Measurements from ENCODE around the gene FARP2. TPM values are rescaled to one million over a fixed set of nuclear protein-coding genes. Genes with fewer than 3 reads are reported as not detected.
"Not testable (repeated sequence)": the region's sequence is repeated elsewhere in the genome, so short reads cannot be mapped to it uniquely, and the experiment has no call there.

Gene FARP2
- polyA plus RNA-seq, 1 donor from 2014 or later: 21.9 TPM

- Mint-ChIP-seq H3K9me3 (no peaks in the 10 kb centered on the region), H3K27ac (no peak overlapping the region), H3K4me1 (no peaks in the 10 kb centered on the region), H3K36me3 (peaks cover 2% of the 10 kb centered on the region), H3K27me3 (no peaks in the 10 kb centered on the region), H3K4me3 (no peak overlapping the region)
Observed at GRCh38 chr2:241496904-241497877, 141.1 kb downstream of the FARP2 start.

DNA sequence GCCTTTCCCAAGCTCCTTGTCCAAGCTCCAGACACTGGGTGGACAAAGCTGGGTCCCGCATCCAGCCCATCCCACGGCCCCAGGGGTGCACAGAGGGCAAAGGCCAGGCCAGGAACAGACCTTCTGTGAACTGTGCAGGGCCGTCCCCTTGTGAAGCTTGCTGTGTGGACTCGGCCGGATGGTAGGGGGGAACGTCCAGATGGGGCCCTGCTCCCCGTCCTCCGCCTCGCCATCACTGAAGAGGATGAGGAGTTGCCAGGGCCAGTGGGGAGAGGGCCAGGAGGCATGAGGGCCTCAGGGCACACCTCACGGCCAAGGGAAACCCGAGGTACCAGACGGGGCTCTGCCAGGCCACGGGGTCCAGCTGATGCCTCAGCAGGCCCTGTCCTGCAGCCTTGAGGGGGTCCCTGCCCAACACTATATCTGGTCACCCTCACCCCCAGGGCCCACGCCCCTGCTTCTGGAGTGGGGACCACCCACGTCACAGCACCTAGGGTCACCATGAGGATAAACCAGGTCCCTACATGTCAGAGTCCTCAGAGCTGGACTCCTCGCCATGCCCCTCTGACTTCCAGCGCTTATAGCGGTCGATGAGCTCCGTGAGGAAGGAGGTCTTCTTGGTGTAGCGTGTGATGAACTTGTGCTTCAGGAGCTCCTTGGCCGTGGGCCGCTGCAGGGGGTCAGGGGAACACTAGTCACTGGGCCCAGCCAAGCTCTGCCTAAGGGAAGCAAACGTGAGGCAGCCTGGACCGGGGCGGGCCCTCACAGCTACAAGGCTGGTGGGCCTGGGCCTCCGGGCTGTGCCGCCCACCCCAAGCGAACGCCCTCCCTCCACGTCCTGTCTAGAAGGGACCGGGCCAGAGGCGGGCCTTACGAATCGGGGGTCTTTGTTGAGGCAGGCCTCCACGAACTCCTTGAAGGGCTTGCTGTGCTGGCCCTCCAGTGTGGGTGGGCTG, 142.3 kb downstream of the FARP2 start:
- Mint-ChIP-seq H3K27me3 (no peaks in the 10 kb centered on the region), H3K36me3 (peaks cover 4% of the 10 kb centered on the region), H3K9me3 (no peaks in the 10 kb centered on the region), H3K4me1 (no peaks in the 10 kb centered on the region), H3K4me3 (no peak overlapping the region), H3K27ac (no peak overlapping the region)

DNA sequence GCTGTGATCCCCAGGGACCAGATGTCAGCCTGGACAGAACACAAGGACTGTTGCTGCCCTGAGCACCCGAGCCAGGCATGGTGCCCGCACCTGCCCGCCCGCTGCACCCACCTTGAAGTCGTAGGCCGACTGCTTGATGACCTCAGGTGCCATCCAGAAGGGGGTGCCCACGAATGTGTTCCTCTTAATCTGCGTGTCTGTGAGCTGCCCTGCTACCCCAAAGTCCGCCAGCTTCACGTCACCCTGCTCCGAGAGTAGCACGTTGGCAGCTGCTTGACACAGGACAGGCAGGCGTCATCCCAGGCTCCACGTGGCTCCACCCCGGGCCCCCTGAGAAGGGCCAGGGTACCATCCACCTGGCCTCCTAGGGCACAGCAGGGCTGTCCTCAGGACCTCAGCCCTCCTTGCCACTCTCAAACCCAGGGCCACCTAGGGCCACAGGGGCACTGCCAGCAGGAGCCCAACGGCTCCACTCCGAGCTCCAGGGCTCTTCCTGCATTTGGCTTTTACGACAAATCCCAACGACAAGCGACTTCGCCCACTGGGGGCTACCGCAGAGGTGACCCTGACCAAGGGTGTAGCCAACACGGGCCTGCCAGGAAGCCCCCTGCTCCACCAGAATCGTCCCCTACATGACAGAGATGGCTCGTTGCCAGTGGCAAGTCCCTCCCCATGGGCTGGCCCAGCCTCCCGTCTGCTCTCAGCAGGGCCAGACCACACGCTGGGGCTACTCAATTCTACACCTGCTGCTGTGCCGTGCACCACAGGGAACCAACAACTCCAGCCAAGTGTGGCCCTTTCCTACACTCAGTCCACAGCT, 143.3 kb downstream of the FARP2 start:
- Mint-ChIP-seq H3K4me1 (no peaks in the 10 kb centered on the region), H3K27ac (peak overlapping the region in 1 of 3 donors; percentile 50), H3K4me3 (no peak overlapping the region), H3K36me3 (peaks cover 4% of the 10 kb centered on the region), H3K27me3 (no peaks in the 10 kb centered on the region), H3K9me3 (no peaks in the 10 kb centered on the region)

DNA sequence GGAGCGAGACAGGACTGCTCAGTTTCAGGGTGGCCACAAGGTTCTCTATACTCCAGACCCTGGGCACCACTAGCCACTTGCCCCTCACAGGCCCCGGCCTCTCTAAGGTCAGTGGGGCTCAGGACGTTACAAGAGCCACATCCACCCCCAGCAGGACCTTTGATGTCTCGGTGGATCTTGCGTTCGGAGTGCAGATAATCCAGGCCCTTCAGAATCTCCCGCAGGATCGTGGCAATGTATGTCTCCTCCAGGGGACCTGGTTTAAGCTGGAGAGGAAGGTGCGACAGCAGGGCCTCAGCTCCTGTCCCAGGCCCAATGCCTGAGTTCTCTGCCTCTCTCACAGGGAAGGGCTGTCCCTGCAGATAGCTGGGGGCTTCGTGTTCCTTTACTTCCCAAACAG, 143.9 kb downstream of the FARP2 start:
- H3K9me3 Mint-ChIP-seq: no peaks in the 10 kb centered on the region
- peaks cover 4% of the 10 kb centered on the region for H3K36me3 Mint-ChIP-seq
- peak overlapping the region in 1 of 3 donors; percentile 39 for H3K27ac Mint-ChIP-seq
- no peaks in the 10 kb centered on the region for H3K27me3 Mint-ChIP-seq
- no peak overlapping the region for H3K4me3 Mint-ChIP-seq
- no peaks in the 10 kb centered on the region for H3K4me1 Mint-ChIP-seq

DNA sequence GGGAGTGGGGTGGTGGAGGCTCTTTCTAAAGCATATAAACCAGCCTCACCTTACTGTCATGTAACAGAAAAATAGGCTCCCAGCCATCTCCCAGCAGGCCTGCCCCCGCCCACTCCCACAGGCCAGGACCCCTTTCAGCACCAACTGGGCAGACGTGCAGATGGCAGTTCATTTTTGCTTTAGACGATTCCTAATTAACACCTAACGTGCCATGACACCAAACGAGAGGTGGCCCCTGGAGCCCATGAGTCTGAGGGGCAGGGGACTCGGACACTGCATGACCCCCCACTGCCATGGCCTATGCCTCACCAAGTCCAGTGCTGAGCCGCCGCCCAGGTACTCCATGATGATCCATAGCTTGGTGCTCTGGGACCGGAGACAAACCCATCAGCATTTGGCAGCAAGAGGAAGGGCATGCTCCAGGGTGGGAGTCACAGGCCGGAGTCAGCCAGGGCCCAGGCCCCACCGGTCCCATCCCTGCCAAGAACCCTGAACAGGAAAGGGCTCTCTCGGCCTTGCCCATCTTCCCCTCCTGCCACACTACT, 144.4 kb downstream of the FARP2 start:
- H3K36me3 Mint-ChIP-seq: peaks cover 4% of the 10 kb centered on the region
- H3K4me3 Mint-ChIP-seq: no peak overlapping the region
- no peaks in the 10 kb centered on the region for H3K27me3 Mint-ChIP-seq
- H3K27ac Mint-ChIP-seq: peak overlapping the region in 1 of 3 donors; percentile 39
- H3K4me1 Mint-ChIP-seq: peaks cover 0 to 3% (median 0%) of the 10 kb centered on the region in 3 donors
- H3K9me3 Mint-ChIP-seq: no peaks in the 10 kb centered on the region

GRCh38 chr2:241501099-241501541, 145.0 kb downstream of the FARP2 start:
- Mint-ChIP-seq H3K4me3 (no peak overlapping the region), H3K4me1 (peaks cover 0 to 3% (median under 1%) of the 10 kb centered on the region in 3 donors), H3K27ac (no peak overlapping the region), H3K9me3 (no peaks in the 10 kb centered on the region), H3K36me3 (peaks cover 4% of the 10 kb centered on the region), H3K27me3 (no peaks in the 10 kb centered on the region)

GRCh38 chr2:241501551-241501950, 145.5 kb downstream of the FARP2 start:
- no peak overlapping the region for H3K27ac Mint-ChIP-seq
- H3K4me1 Mint-ChIP-seq: peaks cover 0 to 3% (median 2%) of the 10 kb centered on the region in 3 donors
- H3K36me3 Mint-ChIP-seq: peaks cover 4% of the 10 kb centered on the region
- H3K27me3 Mint-ChIP-seq: no peaks in the 10 kb centered on the region
- no peaks in the 10 kb centered on the region for H3K9me3 Mint-ChIP-seq
- H3K4me3 Mint-ChIP-seq: no peak overlapping the region

GRCh38 chr2:241502281-241502680, 146.2 kb downstream of the FARP2 start:
- Mint-ChIP-seq H3K36me3 (peaks cover 4% of the 10 kb centered on the region), H3K27ac (no peak overlapping the region), H3K4me1 (peaks cover 0 to 8% (median 5%) of the 10 kb centered on the region in 3 donors), H3K4me3 (peak overlapping the region in 1 of 4 donors; percentile 29), H3K27me3 (no peaks in the 10 kb centered on the region), H3K9me3 (no peaks in the 10 kb centered on the region)

DNA sequence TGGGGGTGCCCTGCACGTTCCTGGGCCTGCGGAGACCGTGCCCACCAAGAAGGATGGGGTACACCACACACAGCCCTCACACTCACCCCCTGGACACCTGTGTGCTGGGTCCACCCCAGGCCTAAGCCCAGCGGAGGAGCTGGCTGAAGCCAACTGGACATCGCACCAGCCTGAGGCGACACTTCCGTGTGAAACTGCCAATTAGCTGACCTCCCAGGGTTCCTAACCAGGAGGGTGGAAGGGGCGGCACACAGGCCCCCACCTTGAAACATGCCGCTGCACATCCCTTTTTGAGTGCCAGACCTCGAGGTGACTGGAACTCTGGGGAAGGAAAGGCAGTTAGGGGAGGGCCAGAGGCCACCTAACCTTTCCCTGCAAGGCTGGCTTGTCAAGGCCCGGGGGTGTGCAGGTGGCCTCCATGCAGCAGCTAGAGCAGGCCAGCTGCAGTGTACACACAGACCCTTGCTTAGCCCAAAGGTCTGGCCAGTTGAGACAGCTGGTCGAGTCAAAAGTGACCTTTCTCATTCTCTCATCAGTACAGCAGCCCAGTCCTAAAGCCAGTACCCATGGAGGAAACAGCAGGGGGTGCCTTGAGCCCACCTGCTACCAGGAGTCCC, 147.8 kb downstream of the FARP2 start:
- Mint-ChIP-seq H3K36me3 (peaks cover 4% of the 10 kb centered on the region), H3K27me3 (no peaks in the 10 kb centered on the region), H3K4me3 (peak overlapping the region in 1 of 4 donors; percentile 62), H3K4me1 (peaks cover 0 to 9% (median 5%) of the 10 kb centered on the region in 3 donors), H3K9me3 (no peaks in the 10 kb centered on the region), H3K27ac (peak overlapping the region in 1 of 3 donors; percentile 76)

DNA sequence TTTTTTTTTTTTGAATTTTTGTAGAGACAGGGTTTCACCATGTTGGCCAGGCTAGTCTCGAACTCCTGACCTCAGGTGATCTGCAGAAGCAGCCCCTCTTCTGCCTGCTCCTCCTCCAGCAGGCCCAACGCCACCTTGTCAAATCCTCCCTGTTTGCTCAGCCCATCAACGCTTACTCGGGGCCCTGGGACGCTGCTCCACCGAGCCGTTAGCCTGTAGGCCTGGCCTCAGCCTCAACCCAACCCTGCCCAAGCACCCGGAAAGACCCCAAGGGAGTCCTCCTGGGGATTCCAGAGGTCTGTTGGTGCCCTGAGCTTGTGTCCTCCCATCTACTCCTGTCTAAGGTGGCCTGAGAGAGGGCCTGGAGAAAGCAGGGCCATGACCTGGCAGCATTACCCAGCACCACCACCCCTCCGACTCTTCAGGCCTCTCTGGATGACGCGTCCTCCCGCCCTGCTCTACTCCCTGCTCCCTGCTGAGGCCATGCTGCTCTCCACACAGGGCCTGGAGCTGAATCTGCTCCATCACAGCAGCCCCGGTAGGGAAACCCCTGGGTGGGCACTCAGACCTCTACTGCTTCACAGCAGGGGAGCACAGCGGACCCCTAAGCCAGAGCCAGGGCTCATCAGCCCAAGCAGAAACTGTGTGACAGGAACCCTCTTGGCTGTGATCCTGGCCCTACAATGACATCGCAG, 149.1 kb downstream of the FARP2 start:
- Mint-ChIP-seq H3K9me3 (no peaks in the 10 kb centered on the region), H3K36me3 (peaks cover 4% of the 10 kb centered on the region), H3K4me3 (peak overlapping the region in 1 of 4 donors; percentile 87), H3K27ac (no peak overlapping the region), H3K4me1 (peaks cover 4 to 13% (median 11%) of the 10 kb centered on the region in 3 donors), H3K27me3 (no peaks in the 10 kb centered on the region)

DNA sequence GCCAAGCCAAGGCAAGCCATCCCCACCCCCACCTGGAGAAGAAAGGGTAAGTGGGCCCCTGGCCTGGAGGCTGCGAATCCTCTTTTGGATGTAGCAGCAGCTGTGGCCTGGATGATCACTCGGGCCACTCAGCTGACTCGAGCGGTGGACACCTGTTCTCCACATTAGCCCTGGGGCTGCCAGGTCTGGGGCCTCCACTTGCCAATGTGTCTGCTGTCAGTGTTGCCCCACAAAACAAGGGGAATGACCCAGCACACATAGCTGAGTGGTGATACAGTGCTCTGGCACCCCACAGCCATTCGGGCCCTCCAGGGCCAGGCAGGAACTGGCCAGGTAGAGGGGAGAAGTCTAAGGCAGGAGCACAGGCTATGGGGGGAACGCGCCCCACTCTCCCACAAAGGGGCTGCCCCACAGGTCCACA, 149.7 kb downstream of the FARP2 start:
- Mint-ChIP-seq H3K4me3 (peak overlapping the region in 2 of 4 donors; percentile 67 to 87), H3K27me3 (no peaks in the 10 kb centered on the region), H3K27ac (no peak overlapping the region), H3K4me1 (peaks cover 4 to 13% (median 12%) of the 10 kb centered on the region in 3 donors), H3K36me3 (peaks cover 4% of the 10 kb centered on the region), H3K9me3 (no peaks in the 10 kb centered on the region)

GRCh38 chr2:241506317-241506716, 150.2 kb downstream of the FARP2 start:
- H3K27me3 Mint-ChIP-seq, H3K36me3 Mint-ChIP-seq, H3K9me3 Mint-ChIP-seq, H3K27ac Mint-ChIP-seq: not testable (repeated sequence)
- Mint-ChIP-seq H3K4me1 (peaks cover 4 to 13% (median 12%) of the 10 kb centered on the region in 3 donors), H3K4me3 (peak overlapping the region in 2 of 4 donors; percentile 67 to 87)

- H3K4me1 Mint-ChIP-seq: peaks cover 4 to 13% (median 12%) of the 10 kb centered on the region in 3 donors
- H3K27me3 Mint-ChIP-seq: no peaks in the 10 kb centered on the region
- no peaks in the 10 kb centered on the region for H3K9me3 Mint-ChIP-seq
- peaks cover 4% of the 10 kb centered on the region for H3K36me3 Mint-ChIP-seq
- peak overlapping the region in 1 of 3 donors; percentile 80 for H3K27ac Mint-ChIP-seq
- H3K4me3 Mint-ChIP-seq: peak overlapping the region; percentile 81 to 90 (median 88)
Observed at GRCh38 chr2:241506793-241507429, 150.8 kb downstream of the FARP2 start.

All from IgD-negative memory B cell (primary cell).